Measurements from ENCODE around the gene GAB2.
"Not testable (repeated sequence)": the region's sequence is repeated elsewhere in the genome, so short reads cannot be mapped to it uniquely, and the experiment has no call there.

Gene GAB2

DNA sequence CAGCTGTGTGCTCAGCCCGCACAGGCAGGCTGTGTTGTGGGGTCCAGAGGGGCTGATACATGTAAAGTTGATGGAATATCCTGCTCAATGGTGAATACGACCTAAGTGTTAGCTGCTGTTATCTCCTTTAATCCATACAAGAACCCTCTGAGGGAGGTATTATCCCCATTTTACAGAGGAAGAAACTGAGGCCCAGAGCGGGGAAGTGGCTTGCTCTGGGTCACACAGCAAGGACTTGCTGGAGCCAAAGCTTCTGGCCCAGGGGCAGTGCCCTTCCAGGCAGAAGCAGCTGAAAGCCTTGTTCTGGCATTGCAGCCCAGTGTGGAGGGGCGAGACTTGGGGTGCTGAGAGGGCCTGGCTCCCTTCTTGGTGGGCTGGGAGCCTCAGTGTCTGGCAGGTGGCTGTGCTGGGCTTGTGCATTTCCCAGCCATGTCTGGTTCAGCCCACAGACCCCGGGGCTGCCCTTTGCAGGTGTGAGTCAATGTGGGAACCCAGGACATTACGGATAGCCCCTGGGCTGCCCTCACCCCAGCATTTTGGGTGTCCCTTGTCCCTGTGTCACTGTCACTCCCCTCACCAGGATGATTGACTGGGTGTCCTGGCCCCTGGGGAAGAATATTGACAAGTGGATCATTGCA is 218.5 kb downstream of the GAB2 start:
- no peak for DNase-seq

DNA sequence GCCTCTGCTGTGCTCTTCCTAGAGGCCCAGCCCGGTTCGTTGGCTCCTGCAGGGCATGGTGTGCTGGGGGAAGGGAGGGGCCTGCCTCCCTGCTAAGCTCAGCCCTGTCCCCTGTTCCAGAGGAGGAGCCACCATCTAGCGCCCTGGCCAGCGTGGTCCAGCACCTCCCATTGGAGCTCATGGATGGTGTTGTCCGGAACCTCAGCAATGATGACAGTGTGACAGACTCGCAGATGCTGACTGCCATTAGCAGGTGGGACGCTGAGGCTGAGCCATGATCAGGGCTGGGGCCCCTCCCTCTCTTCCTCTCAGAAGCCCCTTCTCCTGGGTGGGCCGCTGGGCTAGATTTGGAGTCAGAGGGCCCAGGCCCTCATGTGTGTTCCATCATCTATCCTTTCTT is 219.8 kb downstream of the GAB2 start:
- no peak for DNase-seq

DNA sequence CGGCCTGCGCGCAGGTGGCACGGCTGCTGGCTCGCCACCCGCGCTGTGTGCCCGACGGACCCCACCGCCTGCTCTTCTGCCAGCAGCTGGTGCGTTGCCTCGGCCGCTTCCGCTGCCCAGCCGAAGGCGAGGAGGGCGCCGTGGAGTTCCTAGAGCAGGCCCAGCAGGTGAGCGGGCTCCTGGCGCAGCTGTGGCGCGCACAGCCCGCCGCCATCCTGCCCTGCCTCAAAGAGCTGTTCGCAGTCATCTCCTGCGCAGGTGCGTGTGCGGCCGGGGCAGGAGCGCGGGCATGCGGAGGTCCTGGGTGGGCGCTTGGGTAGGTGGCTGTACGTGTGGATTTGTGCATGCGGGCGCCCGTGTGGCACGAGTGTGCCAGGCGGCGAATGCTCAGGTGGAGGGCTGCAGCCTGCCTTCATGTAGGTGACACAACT is 220.9 kb downstream of the GAB2 start:
- DNase-seq: no peak

GRCh38 chr11:78195917-78196560 is 221.6 kb downstream of the GAB2 start:
- DNase-seq: no peak

DNA sequence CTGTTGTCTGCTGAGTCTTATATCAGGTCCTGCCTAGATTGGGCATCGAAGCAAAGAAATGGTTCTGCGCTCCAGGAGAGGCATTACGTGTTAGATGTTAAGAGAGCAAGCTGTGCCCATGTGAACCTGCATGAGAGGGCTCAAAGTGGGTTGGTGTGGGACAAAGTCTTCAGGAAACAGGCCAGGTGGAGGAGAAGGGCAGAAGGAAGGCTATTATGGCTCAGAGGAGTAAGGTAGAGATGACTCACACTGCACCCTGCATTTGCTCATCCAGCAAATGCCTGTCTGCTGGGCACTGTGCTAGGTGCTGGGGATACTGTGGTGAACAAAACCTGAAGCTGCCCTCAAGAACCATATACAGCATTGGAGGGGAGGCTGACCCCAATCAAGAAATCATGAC is 223.1 kb downstream of the GAB2 start:
- no peak for DNase-seq

- no peak for DNase-seq
Observed at GRCh38 chr11:78193806-78194205, 223.8 kb downstream of the GAB2 start.

- no peak for DNase-seq
Observed at GRCh38 chr11:78192911-78193351, 224.7 kb downstream of the GAB2 start.

- no peak for DNase-seq
Observed at GRCh38 chr11:78192223-78192719, 225.3 kb downstream of the GAB2 start.

DNA sequence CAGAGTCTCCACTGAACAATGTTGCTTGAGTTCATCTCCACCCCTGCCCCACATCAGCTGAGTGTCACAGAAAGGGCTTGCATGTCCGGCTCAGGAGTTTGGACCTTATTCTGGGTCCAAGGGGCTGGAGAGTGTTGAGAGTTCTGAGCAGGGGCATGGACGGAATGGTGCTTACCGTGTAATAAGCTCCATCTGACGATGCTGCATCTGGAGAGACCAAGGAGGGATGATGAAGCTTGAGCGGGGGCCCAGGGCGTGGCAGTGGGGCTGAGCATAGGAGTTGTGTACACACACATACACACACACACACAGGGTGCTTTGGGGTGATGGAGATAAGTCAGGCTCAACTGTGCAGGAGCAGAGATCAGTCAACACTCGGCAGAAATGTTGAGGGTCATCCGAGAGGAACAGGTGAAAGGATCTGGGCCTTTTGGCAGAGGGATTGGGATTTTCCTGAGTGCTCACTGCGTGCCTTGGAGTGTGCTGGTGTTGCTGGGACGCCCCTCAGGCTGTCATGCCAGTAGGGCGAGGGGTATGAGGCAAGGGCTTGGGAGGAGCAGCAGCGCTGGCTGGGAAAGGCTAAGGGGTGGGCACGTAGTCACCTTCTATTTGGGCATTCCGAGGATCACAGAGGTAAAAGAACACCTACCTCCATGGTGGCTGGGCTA is 226.6 kb downstream of the GAB2 start:
- DNase-seq: no peak

DNA sequence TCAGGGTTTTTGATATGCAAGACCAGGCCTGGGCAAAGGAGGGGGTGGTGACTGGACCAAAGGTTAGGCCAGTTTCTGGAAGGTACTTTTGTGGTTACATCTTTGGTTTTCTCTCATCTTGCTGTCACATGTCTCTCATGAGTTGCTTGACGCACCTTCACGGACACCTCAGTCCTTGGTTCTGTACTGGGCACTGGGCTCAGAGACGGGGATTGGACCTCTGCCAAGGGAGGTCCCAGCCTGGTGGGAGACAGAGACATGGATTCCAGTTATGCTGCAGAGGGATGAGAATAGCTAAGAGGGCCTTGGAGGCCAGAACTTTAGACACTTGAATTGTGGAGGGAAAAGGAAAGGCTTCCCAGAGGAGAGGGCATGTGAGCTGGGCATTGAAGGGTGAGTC is 227.2 kb downstream of the GAB2 start:
- DNase-seq: no peak

DNA sequence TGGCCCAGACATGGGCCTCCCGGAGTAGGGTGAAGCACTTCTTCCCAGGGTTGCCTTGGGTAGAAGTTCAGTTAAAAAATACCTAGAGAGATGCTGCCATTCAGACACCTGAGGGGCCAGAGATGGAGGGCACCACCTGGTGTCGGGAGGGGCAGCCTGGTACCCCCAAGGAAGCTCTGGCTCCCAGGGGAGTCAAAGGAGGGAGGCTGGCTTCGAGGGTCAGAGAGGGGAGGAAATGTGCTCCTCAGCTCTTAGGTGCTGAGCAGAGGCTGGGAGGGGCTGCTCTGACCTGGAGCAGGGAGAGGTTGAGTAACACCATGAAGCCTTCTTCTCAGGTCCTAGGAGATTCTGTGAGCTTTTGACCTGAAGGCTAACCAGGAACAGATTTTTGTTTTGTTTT is 227.8 kb downstream of the GAB2 start:
- no peak for DNase-seq

GRCh38 chr11:78189174-78189724 is 228.4 kb downstream of the GAB2 start:
- DNase-seq: no peak

DNA sequence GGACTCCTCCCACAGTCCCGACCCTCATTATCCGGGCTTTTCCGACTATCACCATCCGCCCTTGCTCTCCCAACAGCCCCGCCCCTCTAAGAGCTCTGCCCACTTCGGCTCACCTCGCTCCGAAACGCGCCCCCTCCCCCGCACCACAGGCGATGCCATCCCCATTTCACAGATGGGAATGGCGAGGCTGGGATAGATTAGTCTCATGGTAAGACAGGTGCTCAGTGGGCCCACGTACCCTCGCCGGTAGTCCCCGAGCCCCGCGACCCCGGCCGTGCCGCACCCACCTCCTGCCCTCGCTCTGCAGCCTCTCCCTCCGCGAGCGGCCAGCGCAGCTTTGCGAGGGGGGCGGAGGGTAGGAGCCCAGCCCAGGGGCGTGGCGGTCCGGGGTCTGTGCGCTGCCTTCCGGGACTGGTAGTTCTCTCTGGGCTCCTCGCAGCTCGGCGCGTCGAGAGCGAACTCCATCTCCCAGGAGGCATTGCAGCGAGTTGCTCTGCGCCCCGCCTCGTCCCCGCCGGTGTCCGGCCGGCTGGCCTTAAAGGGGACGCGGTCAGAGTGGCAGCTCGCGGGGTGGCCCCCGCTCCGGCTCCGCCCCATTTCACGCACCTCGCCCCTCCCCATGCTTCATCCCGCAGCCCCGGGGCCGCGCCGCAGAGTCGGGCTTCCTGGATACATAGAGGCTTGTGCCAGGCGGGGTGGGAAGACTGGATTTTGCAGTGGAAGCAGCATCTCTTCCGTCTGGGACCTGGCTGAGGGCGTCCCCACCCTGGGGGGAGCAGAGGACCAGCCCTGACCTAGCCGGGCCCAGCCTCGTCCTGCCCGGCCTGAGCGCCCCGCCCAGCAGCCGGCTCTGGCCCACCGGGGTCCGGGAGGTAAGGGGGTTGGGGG is 229.1 kb downstream of the GAB2 start, which contains the start of the genes KCTD21 and USP35:
Gene KCTD21, minus strand, starts transcription at position 341 of the 888 bp plus-strand sequence. CDS start 14,072 bp downstream, outside the sequence.
Gene USP35, plus strand, starts transcription at position 634 of the 888 bp plus-strand sequence. CDS start 7,327 bp downstream, outside the sequence.
- peak; percentile 98 for DNase-seq

GRCh38 chr11:78187366-78188285 is 230.0 kb downstream of the GAB2 start:
- DNase-seq: no peak

DNA sequence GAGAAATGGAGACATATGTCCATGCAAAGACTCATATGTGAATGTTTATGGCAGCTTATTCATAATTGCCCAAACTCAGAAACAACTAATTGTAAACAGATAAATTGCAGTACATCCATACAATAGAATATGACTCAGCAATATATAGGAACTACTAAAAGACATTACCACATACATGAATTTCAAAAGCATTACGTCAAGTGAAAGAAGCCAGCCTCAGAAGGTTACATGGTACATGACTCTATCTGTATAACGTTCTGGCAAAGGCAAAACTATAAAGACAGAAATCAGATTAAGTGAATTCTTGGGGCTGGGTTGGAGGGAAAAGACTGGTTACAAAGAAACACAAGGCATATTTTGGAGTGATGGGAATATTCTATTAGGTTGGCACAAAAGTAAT is 236.4 kb downstream of the GAB2 start:
- no peak for DNase-seq

GRCh38 chr11:78180751-78181150 is 236.9 kb downstream of the GAB2 start:
- DNase-seq: no peak

- DNase-seq: no peak
Observed at GRCh38 chr11:78179459-78180071, 238.1 kb downstream of the GAB2 start.

GRCh38 chr11:78177216-78177615 is 240.4 kb downstream of the GAB2 start:
- no peak for DNase-seq

DNA sequence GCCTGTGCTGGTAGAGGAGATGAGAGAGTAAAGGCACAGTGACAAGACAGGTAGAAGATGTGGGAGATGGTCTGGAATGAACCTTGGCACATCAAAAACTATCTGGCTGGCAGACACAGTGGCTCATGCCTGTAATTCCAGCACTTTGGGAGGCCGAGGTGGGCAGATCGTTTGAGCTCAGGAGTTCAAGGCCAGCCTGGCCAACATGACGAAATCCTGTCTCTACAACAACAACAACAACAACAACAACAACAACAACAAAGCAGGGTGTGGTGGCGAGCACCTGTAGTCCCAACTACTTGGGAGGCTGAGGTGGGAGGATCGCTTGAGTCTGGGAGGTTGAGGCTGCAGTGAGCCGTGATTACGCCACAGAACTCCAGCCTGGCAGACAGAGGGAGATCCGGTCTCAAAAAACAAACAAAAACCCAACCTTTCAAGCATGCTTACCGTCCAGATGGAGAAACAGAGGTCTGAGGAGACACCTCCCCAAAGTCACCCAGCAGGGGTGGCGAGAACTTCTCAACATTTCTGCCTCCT is 240.9 kb downstream of the GAB2 start:
- no peak for DNase-seq

DNA sequence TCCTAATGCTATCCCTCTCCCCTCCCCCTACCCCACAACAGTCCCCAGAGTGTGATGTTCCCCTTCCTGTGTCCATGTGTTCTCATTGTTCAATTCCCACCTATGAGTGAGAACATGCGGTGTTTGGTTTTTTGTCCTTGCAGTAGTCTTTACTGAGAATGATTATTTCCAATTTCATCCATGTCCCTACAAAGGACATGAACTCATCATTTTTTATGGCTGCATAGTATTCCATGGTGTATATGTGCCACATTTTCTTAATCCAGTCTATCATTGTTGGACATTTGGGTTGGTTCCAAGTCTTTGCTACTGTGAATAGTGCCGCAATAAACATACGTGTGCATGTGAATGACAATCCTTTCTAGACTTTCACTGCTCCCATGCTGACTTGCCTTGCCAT is 241.8 kb downstream of the GAB2 start:
- DNase-seq: not testable (repeated sequence)

All from right hindlimb (tissue), 1 donor.